PC-3 (cell line): Measurements from ENCODE around the gene FBXO45.
"Not testable (repeated sequence)": the region's sequence is repeated elsewhere in the genome, so short reads cannot be mapped to it uniquely, and the experiment has no call there.

Experiments
- EZH2 ChIP-seq: fragments of 300-600 bp; sonication (generic); IDR thresholded peaks from one replicate; pipeline ENCODE4 v1.6.1; 2017; ENCODE audit warnings: antibody characterized with exemption, mild to moderate bottlenecking, low read length; ENCODE audit not compliant: unreplicated experiment
- EZH2phosphoT487 ChIP-seq: fragments of 300-600 bp; sonication (generic); IDR thresholded peaks from 2 replicates; pipeline ENCODE4 v1.6.1; 2018; ENCODE audit warnings: mild to moderate bottlenecking, antibody characterized with exemption, low read length, borderline replicate concordance
- TF ChIP-seq, protein P1 (sequence below): fragments of 300-600 bp; sonication (generic); conservative IDR thresholded peaks from 2 replicates; pipeline ENCODE4 v1.5.1; 2017; ENCODE audit warnings: antibody characterized with exemption, low read depth, mild to moderate bottlenecking, low read length

DNA sequence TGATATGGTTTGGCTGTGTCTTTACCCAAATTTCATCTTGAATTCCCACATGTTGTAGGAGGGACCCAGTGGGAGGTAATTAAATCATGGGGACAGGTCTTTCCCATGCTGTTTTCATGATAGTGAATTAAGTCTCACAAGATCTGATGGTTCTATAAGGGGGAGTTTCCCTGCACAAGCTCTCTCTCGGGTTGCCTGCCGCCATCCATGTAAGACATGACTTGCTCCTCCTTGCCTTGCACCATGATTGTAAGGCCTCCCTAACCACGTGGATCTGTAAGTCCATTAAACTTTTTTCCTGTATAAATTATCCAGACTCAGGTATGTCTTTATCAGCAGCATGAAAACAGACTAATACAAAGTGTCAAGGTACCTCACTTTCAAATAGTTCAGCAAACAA is 18.3 kb upstream of the FBXO45 start:
- TF ChIP-seq, protein P1, sequence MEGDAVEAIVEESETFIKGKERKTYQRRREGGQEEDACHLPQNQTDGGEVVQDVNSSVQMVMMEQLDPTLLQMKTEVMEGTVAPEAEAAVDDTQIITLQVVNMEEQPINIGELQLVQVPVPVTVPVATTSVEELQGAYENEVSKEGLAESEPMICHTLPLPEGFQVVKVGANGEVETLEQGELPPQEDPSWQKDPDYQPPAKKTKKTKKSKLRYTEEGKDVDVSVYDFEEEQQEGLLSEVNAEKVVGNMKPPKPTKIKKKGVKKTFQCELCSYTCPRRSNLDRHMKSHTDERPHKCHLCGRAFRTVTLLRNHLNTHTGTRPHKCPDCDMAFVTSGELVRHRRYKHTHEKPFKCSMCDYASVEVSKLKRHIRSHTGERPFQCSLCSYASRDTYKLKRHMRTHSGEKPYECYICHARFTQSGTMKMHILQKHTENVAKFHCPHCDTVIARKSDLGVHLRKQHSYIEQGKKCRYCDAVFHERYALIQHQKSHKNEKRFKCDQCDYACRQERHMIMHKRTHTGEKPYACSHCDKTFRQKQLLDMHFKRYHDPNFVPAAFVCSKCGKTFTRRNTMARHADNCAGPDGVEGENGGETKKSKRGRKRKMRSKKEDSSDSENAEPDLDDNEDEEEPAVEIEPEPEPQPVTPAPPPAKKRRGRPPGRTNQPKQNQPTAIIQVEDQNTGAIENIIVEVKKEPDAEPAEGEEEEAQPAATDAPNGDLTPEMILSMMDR, result not testable (repeated sequence)
- TF ChIP-seq EZH2, EZH2phosphoT487: not testable (repeated sequence)
